CD4-positive, CD25-positive, alpha-beta regulatory T cell (primary cell): ENCODE data around the gene RAE1. TPM values are rescaled to one million over a fixed set of nuclear protein-coding genes. Genes with fewer than 3 reads are reported as not detected.

Experiments
- ATAC-seq, 2 donors: fragments of 150-1000 bp; cut with Tn5 transposase; one replicate each; pipeline ENCODE4 v1.10.0; 2021; ENCODE audit warnings: low read depth in 2 of 2, moderate number of reproducible peaks in 2 of 2, moderate library complexity in 1 of 2
- DNase-seq, 3 donors: peaks; one replicate each; pipeline versions ENCODE4 v3.0.0 to v3.0.0-alpha.2; 2012 to 2022; ENCODE audit warnings: mixed read lengths in 1 of 3
- H3K27ac ChIP-seq: one replicate; pipeline ENCODE4 v1.7.0; 2013; ENCODE audit warnings: mild to moderate bottlenecking, low read length; ENCODE audit not compliant: insufficient read depth, poor library complexity, severe bottlenecking
- H3K27me3 ChIP-seq: one replicate; pipeline ENCODE4 v1.7.0; 2013; ENCODE audit warnings: low read length; ENCODE audit not compliant: control insufficient read depth, insufficient read depth
- H3K36me3 ChIP-seq: one replicate; pipeline ENCODE4 v1.7.0; 2013; ENCODE audit warnings: mild to moderate bottlenecking, low read length, moderate library complexity; ENCODE audit not compliant: control insufficient read depth, insufficient read depth
- H3K4me1 ChIP-seq: 2 replicates; pipeline ENCODE4 v1.7.0; 2013; ENCODE audit warnings: mild to moderate bottlenecking, low read length; ENCODE audit not compliant: insufficient read depth, control insufficient read depth, poor library complexity, severe bottlenecking
- H3K4me3 ChIP-seq: one replicate; pipeline ENCODE4 v1.7.0; 2013; ENCODE audit warnings: low read depth, mild to moderate bottlenecking, low read length, moderate library complexity
- H3K9me3 ChIP-seq, 2 experiments: 1 replicate in 1 of 2; 2 replicates in 1 of 2; pipeline ENCODE4 v1.7.0; 2013; ENCODE audit warnings: low read length in 2 of 2, mild to moderate bottlenecking in 1 of 2, moderate library complexity in 1 of 2; ENCODE audit not compliant: control insufficient read depth in 2 of 2
- H3K27ac Mint-ChIP-seq, 3 donors: one replicate each; pipeline ENCODE4 v1.8.0; 2020 to 2022; ENCODE audit warnings: mild to moderate bottlenecking in 3 of 3, mixed read lengths in 3 of 3, moderate library complexity in 2 of 3
- H3K27me3 Mint-ChIP-seq: one replicate; pipeline ENCODE4 v1.8.0; 2022; ENCODE audit warnings: mild to moderate bottlenecking, mixed read lengths
- H3K36me3 Mint-ChIP-seq: one replicate; pipeline ENCODE4 v1.8.0; 2020; ENCODE audit warnings: mixed read lengths
- H3K4me1 Mint-ChIP-seq, 4 donors: one replicate each; pipeline ENCODE4 v1.8.0; 2020 to 2022; ENCODE audit warnings: mixed read lengths in 4 of 4, mild to moderate bottlenecking in 1 of 4
- H3K4me3 Mint-ChIP-seq, 4 donors: one replicate each; pipeline ENCODE4 v1.8.0; 2020 to 2022; ENCODE audit warnings: mild to moderate bottlenecking in 4 of 4, mixed read lengths in 4 of 4, moderate library complexity in 3 of 4
- H3K9me3 Mint-ChIP-seq, 7 donors: one replicate each; pipeline ENCODE4 v1.8.0; 2020 to 2022; ENCODE audit warnings: mixed read lengths in 7 of 7, mild to moderate bottlenecking in 3 of 7, moderate library complexity in 2 of 7
- polyA plus RNA-seq, 4 donors: library from polyadenylated mRNA; unstranded; fragments of 300-500 nt; fragmentation: Illumina TruSeq; gene quantifications; one replicate each; pipeline ENCODE4 v1.2.3, GENCODE V29; 2021
- total RNA-seq: library from RNA; stranded (reverse); gene quantifications from one replicate; pipeline ENCODE4 v1.2.3, GENCODE V29; 2022

RAE1 gene
- total and polyA plus RNA-seq, 5 donors from 2014 or later: 33.0 to 52.1 (median 36.5) TPM

DNA sequence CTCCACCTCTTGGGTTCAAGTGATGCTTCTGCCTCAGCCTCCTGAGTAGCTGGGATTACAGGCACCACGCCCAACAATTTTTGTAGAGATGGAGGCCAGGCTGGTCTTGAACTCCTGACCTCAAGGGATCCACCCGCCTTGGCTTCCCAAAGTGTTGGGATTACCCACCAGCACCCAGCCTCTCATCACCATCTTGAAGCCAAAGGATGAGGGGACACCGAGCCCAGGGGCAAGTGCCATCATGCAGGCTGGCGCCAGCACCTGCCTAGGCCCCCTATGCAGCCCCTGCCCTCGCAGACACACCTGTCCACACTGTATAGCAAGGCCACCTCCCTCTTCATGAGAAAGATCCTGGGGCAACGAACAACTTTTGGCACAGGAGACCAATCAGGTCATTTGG is 34.9 kb downstream of the RAE1 start:
- DNase-seq: no peak
- Histone ChIP-seq H3K4me1 (peaks cover 37% of the 10 kb centered on the region), H3K4me3 (no peak overlapping the region), H3K36me3 (peaks cover 4% of the 10 kb centered on the region), H3K9me3 (no peaks in the 10 kb centered on the region), H3K27me3 (no peaks in the 10 kb centered on the region), H3K27ac (no peak overlapping the region)
- ATAC-seq: no peak
- Mint-ChIP-seq H3K36me3 (peaks cover 9% of the 10 kb centered on the region), H3K27ac (no peak overlapping the region), H3K27me3 (no peaks in the 10 kb centered on the region), H3K9me3 (peaks cover 0 to 2% (median 0%) of the 10 kb centered on the region in 7 donors), H3K4me3 (peak overlapping the region in 2 of 4 donors; percentile 15 to 54), H3K4me1 (peaks cover 11 to 42% (median 31%) of the 10 kb centered on the region in 4 donors)

GRCh38 chr20:57386762-57387161 is 35.7 kb downstream of the RAE1 start:
- peaks cover 0 to 2% (median 0%) of the 10 kb centered on the region in 7 donors for H3K9me3 Mint-ChIP-seq
- ATAC-seq: no peak
- no peaks in the 10 kb centered on the region for H3K27me3 Mint-ChIP-seq
- H3K36me3 ChIP-seq: peaks cover 4% of the 10 kb centered on the region
- no peak for DNase-seq
- H3K27me3 ChIP-seq: no peaks in the 10 kb centered on the region
- H3K4me3 ChIP-seq: no peak overlapping the region
- peaks cover 38% of the 10 kb centered on the region for H3K4me1 ChIP-seq
- peaks cover 9% of the 10 kb centered on the region for H3K36me3 Mint-ChIP-seq
- no peaks in the 10 kb centered on the region for H3K9me3 ChIP-seq
- no peak overlapping the region for H3K27ac ChIP-seq
- H3K4me1 Mint-ChIP-seq: peaks cover 8 to 37% (median 28%) of the 10 kb centered on the region in 4 donors
- H3K4me3 Mint-ChIP-seq: peak overlapping the region in 2 of 4 donors; percentile 27 to 54
- no peak overlapping the region for H3K27ac Mint-ChIP-seq

DNA sequence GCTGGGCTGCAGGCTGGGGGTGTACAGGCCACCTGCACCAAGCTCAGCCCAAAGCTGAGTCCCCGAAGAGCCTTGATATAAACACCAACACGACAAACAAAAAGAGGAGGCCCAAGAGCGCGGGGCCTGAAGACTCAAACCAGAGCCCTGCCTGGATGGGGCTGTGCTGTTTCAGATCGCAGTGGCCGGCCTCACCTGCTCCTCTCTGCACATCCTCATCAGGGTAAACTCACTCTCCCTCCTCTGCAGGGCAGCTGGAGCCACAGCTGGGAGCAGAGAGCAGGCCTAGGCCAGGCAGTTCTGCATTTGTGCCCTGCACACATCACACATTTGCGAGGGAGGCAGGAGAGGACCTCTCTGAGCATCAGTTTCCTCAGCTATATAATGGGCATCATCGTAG is 36.4 kb downstream of the RAE1 start:
- H3K27ac Mint-ChIP-seq: peak overlapping the region in 2 of 3 donors; percentile 56 to 76
- no peaks in the 10 kb centered on the region for H3K9me3 ChIP-seq
- H3K4me1 Mint-ChIP-seq: peaks cover 5 to 30% (median 21%) of the 10 kb centered on the region in 4 donors
- no peaks in the 10 kb centered on the region for H3K27me3 ChIP-seq
- ATAC-seq (no peak), DNase-seq (no peak)
- no peak overlapping the region for H3K27ac ChIP-seq
- H3K4me1 ChIP-seq: peaks cover 31% of the 10 kb centered on the region
- H3K36me3 ChIP-seq: peaks cover 4% of the 10 kb centered on the region
- peaks cover 9% of the 10 kb centered on the region for H3K36me3 Mint-ChIP-seq
- peak overlapping the region in 2 of 4 donors; percentile 76 to 96 for H3K4me3 Mint-ChIP-seq
- no peak overlapping the region for H3K4me3 ChIP-seq
- H3K9me3 Mint-ChIP-seq: peaks cover 0 to 2% (median 0%) of the 10 kb centered on the region in 7 donors
- no peaks in the 10 kb centered on the region for H3K27me3 Mint-ChIP-seq

- peaks cover 0 to 2% (median 0%) of the 10 kb centered on the region in 7 donors for H3K9me3 Mint-ChIP-seq
- no peaks in the 10 kb centered on the region for H3K27me3 ChIP-seq
- peak overlapping the region in 2 of 4 donors; percentile 76 to 96 for H3K4me3 Mint-ChIP-seq
- H3K4me1 ChIP-seq: peaks cover 29% of the 10 kb centered on the region
- H3K4me1 Mint-ChIP-seq: peaks cover 5 to 29% (median 19%) of the 10 kb centered on the region in 4 donors
- no peak overlapping the region for H3K27ac ChIP-seq
- no peak for DNase-seq
- peak overlapping the region; percentile 42 to 76 (median 56) for H3K27ac Mint-ChIP-seq
- no peaks in the 10 kb centered on the region for H3K9me3 ChIP-seq
- H3K4me3 ChIP-seq: no peak overlapping the region
- no peak for ATAC-seq
- H3K27me3 Mint-ChIP-seq: peaks cover 5% of the 10 kb centered on the region
- peaks cover 13% of the 10 kb centered on the region for H3K36me3 Mint-ChIP-seq
- H3K36me3 ChIP-seq: peaks cover 4% of the 10 kb centered on the region
Measured at GRCh38 chr20:57387945-57388371, 36.9 kb downstream of the RAE1 start.

DNA sequence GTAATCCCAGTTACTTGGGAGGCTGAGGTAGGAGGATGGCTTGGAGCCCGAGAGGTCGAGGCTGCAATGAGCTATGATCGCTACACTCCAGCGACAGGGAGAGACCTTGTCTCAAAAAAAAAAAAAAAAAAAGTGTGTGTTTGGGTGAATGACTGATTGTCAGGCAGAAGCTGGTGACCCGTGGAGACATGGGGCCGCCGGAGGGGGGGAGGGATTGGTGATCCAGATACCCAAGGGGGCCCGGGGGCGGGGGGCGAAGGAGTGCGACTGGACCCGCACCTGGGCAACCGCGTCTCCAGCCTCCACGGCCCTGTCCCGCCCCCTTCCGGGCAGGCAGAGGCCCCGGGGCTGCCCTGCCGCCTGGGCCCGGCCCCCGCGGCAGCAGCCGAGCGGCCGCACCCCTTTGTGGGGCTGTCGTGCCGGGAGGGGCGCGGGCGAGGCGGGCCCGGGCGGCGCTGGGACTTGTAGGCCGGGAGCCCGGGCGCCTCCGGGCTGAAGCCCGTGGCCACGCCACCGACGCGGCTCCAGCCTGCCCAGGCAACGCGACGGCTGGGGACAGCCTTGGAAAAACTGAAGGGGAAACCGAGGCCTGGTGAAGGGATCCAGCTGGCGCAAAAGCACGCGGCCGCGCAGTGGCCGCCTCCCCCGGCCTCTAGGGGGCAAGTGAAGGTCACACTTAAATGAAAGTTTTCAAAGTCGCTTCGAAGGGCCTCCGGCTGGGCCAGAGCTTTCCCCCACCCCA is 38.1 kb downstream of the RAE1 start:
- Mint-ChIP-seq H3K36me3 (peaks cover 25% of the 10 kb centered on the region), H3K4me1 (peaks cover 5 to 34% (median 24%) of the 10 kb centered on the region in 4 donors), H3K9me3 (peaks cover 0 to 2% (median 0%) of the 10 kb centered on the region in 7 donors), H3K27ac (peak overlapping the region; percentile 78 to 98 (median 95)), H3K4me3 (peak overlapping the region; percentile 87 to 96 (median 92)), H3K27me3 (peaks cover 8% of the 10 kb centered on the region)
- Histone ChIP-seq H3K9me3 (no peaks in the 10 kb centered on the region), H3K27ac (peak overlapping the region; percentile 83), H3K36me3 (peaks cover 14% of the 10 kb centered on the region), H3K4me3 (peak overlapping the region; percentile 55), H3K27me3 (no peaks in the 10 kb centered on the region), H3K4me1 (peaks cover 40% of the 10 kb centered on the region)
- DNase-seq (peak; percentile 53 to 86 (median 72)), ATAC-seq (peak; percentile 25 to 34)

DNA sequence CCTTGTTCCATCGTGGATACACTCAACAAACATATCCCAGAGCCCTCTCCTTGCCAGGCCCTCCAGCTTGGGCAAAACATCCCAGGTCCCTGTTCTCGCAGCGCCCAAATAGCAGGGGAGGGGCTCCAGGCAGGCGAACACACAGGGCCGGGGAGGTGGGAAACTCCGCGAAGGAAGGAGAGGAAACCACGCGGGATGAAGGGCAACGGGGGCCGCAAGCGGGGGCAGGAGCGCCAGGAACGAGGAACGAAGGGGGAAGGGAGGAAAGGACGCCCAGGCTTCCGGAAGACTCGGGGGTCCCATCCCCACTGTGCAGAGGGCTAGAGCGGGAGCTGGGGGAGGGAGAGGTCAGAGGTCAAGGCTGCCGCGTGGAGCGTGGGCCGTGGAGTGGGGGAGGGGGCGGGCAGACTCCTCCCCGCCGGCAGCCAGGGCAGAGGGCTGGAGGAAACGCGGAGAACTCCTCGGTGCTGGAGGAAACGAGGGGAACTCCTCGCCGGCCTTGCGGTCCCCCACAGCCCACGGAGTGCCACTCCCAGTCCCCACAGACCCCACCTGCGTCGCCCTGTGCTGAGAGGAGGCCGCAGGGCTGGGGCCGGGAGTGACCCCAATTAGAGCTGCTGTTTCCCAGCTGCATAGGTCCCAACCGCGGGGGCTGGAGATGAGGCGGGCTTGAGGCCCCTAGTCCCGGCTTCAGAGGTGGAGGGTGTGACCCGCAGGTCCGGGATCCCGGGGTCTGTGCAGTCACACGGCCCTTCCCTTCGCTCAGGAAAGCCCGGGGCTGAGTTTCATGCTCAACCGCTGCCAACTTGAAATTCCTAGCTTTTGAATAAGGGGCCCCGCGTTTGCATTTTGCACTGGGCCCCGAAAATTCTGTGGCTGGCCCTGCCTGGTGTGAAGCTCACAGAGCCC is 38.9 kb downstream of the RAE1 start:
- Mint-ChIP-seq H3K36me3 (peaks cover 25% of the 10 kb centered on the region), H3K4me1 (peaks cover 5 to 40% (median 26%) of the 10 kb centered on the region in 4 donors), H3K27ac (peak overlapping the region; percentile 95 to 98 (median 96)), H3K4me3 (peak overlapping the region; percentile 87 to 96 (median 92)), H3K9me3 (peaks cover 0 to 2% (median 0%) of the 10 kb centered on the region in 7 donors), H3K27me3 (peaks cover 8% of the 10 kb centered on the region)
- DNase-seq (peak in 2 of 3 donors; percentile 66 to 67), ATAC-seq (no peak)
- Histone ChIP-seq H3K9me3 (no peaks in the 10 kb centered on the region), H3K36me3 (peaks cover 18% of the 10 kb centered on the region), H3K27ac (peak overlapping the region; percentile 83), H3K4me3 (peak overlapping the region; percentile 55), H3K4me1 (peaks cover 48% of the 10 kb centered on the region), H3K27me3 (no peaks in the 10 kb centered on the region)

DNA sequence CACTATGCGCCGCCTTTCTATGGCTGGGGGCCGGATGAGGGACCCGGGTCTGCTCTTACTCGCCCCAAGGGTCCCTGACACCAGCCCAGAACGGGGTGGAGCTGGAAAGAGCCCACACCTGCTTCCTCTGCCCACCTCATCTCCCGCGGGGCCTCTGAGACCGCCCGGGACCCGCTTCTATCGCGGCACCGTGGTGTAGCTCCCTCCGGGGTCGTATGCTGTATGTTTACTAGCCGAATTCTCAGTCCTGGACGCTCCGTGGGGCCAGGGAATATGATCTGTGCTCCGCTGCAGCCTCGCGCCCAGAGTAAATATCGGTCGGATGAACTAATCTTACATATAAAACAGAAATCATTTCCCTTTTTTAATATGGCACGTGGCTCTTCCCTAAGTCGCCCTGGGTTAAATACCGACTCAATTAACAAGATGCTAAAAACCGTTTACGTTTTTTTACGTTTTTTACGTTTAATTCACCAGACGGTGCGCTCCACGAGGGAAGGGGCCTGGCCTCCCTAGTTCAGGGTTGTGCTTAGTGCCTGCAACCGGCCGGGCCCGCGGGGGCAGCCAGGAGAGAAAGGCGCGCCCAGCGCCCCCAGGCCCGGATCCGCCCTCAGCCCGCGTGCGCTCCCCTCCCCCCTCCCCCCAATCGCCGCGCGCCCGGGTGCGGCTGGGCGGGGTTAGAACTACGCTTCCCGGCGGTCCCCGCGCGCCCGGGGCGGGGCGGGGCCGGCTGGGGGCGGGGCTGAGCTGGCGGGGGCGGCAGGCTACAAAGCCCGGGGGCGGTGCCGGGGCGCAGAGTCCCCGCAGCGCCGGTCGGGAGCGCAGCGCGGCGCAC is 39.8 kb downstream of the RAE1 start, which contains the start of gene RBM38:
Gene RBM38, plus strand, starts transcription at position 793 of the 835 bp plus-strand sequence. CDS start 186 bp downstream, outside the sequence.
- H3K4me1 Mint-ChIP-seq: peaks cover 5 to 48% (median 28%) of the 10 kb centered on the region in 4 donors
- peaks cover 57% of the 10 kb centered on the region for H3K4me1 ChIP-seq
- H3K36me3 ChIP-seq: peaks cover 27% of the 10 kb centered on the region
- peak within 1 kb of the TSS; percentile 94 for H3K27ac ChIP-seq
- H3K4me3 ChIP-seq: peak within 1 kb of the TSS; percentile 92
- H3K36me3 Mint-ChIP-seq: peaks cover 30% of the 10 kb centered on the region
- ATAC-seq (peak; percentile 66 to 74), DNase-seq (peak; percentile 70 to 77 (median 75))
- peaks cover 0 to 2% (median 0%) of the 10 kb centered on the region in 7 donors for H3K9me3 Mint-ChIP-seq
- no peaks in the 10 kb centered on the region for H3K27me3 ChIP-seq
- no peaks in the 10 kb centered on the region for H3K9me3 ChIP-seq
- peak within 1 kb of the TSS; percentile 93 to 99 (median 98) for H3K4me3 Mint-ChIP-seq
- peak within 1 kb of the TSS; percentile 98 to 100 (median 99) for H3K27ac Mint-ChIP-seq
- peaks cover 8% of the 10 kb centered on the region for H3K27me3 Mint-ChIP-seq
